Measurements from ENCODE around the gene MAP2.

DNA sequence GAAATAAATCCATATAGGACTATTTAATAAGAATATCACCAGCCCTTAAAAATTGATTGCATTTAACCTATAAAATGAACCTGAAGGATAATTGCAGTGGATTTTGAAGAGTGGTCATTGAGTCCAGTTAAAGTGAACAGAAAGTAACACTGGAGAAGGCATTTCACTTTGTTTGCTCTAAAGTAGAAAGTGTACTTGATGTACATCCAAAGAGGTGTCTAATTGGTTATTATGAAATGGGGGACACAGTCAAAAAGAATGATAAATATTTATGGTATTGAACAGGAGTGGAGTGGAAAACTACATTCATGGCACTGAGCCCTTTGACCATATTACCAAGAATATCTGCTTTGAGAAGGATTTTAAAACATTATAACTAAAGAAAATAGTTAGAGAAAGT lies 28.2 kb upstream of the MAP2 start:
- TF ChIP-seq, protein P1, sequence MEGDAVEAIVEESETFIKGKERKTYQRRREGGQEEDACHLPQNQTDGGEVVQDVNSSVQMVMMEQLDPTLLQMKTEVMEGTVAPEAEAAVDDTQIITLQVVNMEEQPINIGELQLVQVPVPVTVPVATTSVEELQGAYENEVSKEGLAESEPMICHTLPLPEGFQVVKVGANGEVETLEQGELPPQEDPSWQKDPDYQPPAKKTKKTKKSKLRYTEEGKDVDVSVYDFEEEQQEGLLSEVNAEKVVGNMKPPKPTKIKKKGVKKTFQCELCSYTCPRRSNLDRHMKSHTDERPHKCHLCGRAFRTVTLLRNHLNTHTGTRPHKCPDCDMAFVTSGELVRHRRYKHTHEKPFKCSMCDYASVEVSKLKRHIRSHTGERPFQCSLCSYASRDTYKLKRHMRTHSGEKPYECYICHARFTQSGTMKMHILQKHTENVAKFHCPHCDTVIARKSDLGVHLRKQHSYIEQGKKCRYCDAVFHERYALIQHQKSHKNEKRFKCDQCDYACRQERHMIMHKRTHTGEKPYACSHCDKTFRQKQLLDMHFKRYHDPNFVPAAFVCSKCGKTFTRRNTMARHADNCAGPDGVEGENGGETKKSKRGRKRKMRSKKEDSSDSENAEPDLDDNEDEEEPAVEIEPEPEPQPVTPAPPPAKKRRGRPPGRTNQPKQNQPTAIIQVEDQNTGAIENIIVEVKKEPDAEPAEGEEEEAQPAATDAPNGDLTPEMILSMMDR (optimal IDR thresholded peaks at IDR 0.05 in 1 of 3, IDR thresholded peaks at IDR 0.05 in 1 of 3, conservative IDR thresholded peaks at IDR 0.05 in 1 of 3; ENCODE audit: extremely low read depth in 1 of 3, insufficient read depth in 2 of 3, low read length in 3 of 3) = no peak
- no peak for TF ChIP-seq EZH2 (IDR thresholded peaks at IDR 0.05; ENCODE audit: low read length)
